GM12892 (cell line): ENCODE measurements around the gene PRSS36.

Experiments
- POLR2AphosphoS5 ChIP-seq: IDR thresholded peaks from 2 replicates; pipeline ENCODE4 v1.6.1; 2011; ENCODE audit warnings: low read depth, low read length, control low read depth
- TAF1 ChIP-seq: IDR thresholded peaks from 2 replicates; pipeline ENCODE4 v1.6.1; 2011; ENCODE audit warnings: low read depth, mild to moderate bottlenecking, control low read depth, low read length, borderline replicate concordance

- TF ChIP-seq POLR2AphosphoS5 (no peak), TAF1 (no peak)
Measured at GRCh38 chr16:31177136-31177535, 27.3 kb upstream of the PRSS36 start.
